Heart left ventricle (tissue), 16 donors: Measurements from ENCODE around the gene ARFRP1. TPM values are rescaled to one million over a fixed set of nuclear protein-coding genes. Genes with fewer than 3 reads are reported as not detected.
A peak's percentile ranks its signal among the peaks of the same experiment; 100 is the strongest.

Experiments used
- ATAC-seq, 4 donors: fragments of 200-7000 bp; cut with Tn5 transposase; one replicate each; pipeline ENCODE4 v1.9.1; 2020 to 2022; ENCODE audit warnings: moderate library complexity in 4 of 4, mild to moderate bottlenecking in 3 of 4, moderate number of reproducible peaks in 1 of 4
- DNase-seq, 5 donors: peaks; one replicate each; pipeline ENCODE4 v3.0.0-alpha.2; 2020
- H3K27ac ChIP-seq, 12 donors: fragments of 200-600 bp; sonication (generic) in 4 of 12; one replicate each; pipeline versions ENCODE4 v1.5.0 to v1.8.0; 2016 to 2022; ENCODE audit warnings: mild to moderate bottlenecking in 2 of 12
- H3K27me3 ChIP-seq, 9 donors: fragments of 200-600 bp; sonication (generic) in 2 of 9; one replicate each; pipeline versions ENCODE4 v1.5.1 to v1.8.0; 2016 to 2022; ENCODE audit warnings: mild to moderate bottlenecking in 3 of 9
- H3K36me3 ChIP-seq, 9 donors: fragments of 200-600 bp; sonication (generic) in 2 of 9; one replicate each; pipeline versions ENCODE4 v1.5.0 to v1.8.0; 2018 to 2022; ENCODE audit warnings: mild to moderate bottlenecking in 2 of 9
- H3K4me1 ChIP-seq, 12 donors: fragments of 200-600 bp; sonication (generic) in 4 of 12; one replicate each; pipeline versions ENCODE4 v1.5.0 to v1.8.0; 2016 to 2022; ENCODE audit warnings: mild to moderate bottlenecking in 3 of 12
- H3K4me3 ChIP-seq, 12 donors: fragments of 200-600 bp; sonication (generic) in 4 of 12; one replicate each; pipeline versions ENCODE4 v1.5.0 to v1.8.0; 2017 to 2022; ENCODE audit warnings: mild to moderate bottlenecking in 9 of 12, moderate library complexity in 4 of 12
- H3K9me3 ChIP-seq, 12 donors: fragments of 200-600 bp; sonication (generic) in 4 of 12; one replicate each; pipeline versions ENCODE4 v1.5.0 to v1.8.0; 2016 to 2022; ENCODE audit warnings: mild to moderate bottlenecking in 1 of 12
- POLR2A ChIP-seq, 2 donors: fragments of 450-650 bp; IDR thresholded peaks; one replicate each; pipeline ENCODE4 v1.6.1; 2017; ENCODE audit warnings: antibody characterized with exemption in 2 of 2, mild to moderate bottlenecking in 2 of 2, moderate library complexity in 2 of 2
- WGBS, 4 donors: extraction: QIAGEN DNeasy Blood & Tissue Kit in 2 of 4; methylation state at CpG; one replicate each; pipeline versions ENCODE4 v1.1.5 to v1.1.7; 2013 to 2018; 5-methylcytosine and 5-hydroxymethylcytosine counted together
- intact Hi-C, 10 donors: fragments of 100-400 bp; cut with DNase I; formaldehyde crosslinking; loops; one replicate each; pipeline versions ENCODE4 v1.11.1 to v1.14.2; 2022
- polyA plus RNA-seq, 2 donors: library from polyadenylated mRNA; stranded (reverse); fragments of 200-250 nt; gene quantifications; one replicate each; pipeline ENCODE4 v1.2.3, GENCODE V29; 2013
- total RNA-seq, 9 donors: library from RNA; depleted of rRNA in 2 of 9; stranded (reverse); fragments of >200 nt in 2 of 9; fragmentation: NEBNext Ultra II Directional in 3 of 9; extraction: Animal tissue kit (Norgen Biotek cat#: 25700) in 3 of 9; gene quantifications; one replicate each; pipeline versions ENCODE4 v1.1.0 to v1.2.4, GENCODE V29; 2016 to 2023
- TF ChIP-seq, protein P1 (sequence below), 12 donors: fragments of 200-600 bp; sonication (generic) in 4 of 12; IDR thresholded peaks; one replicate each; pipeline versions ENCODE4 v1.5.0 to v1.8.0; 2018 to 2022; ENCODE audit warnings: antibody characterized with exemption in 12 of 12, mild to moderate bottlenecking in 5 of 12
- donor health status: ischemic (EF 13 %, LVEDD 7.1; RV severe dilation, severe dysfunction).
- donor health status: healthy with polysubstance abuse.
- donor health status: DM: no; HTN: yes; CAD: no.
- donor health status: DM: no; HTN: no; CAD: no.
- donor health status: ischemic (EF 25% LVEDD 6.9; RV normal size, moderate dysfunction).
- donor health status: ischemic (EF 25% LVEDD 5.7; RV mildly dilated, moderate dysfunction).
- donor health status: healthy.
- donor health status: DM: yes; HTN: yes; CAD: no.
- donor health status: ischemic (EF 35%, LVEDD 5.7; RV mildly dilated, moderate dysfunction).
- donor health status: nonischemic (EF 11% LVEDD 7.7; RV severe dilation, severe dysfunction).
- donor health status: DM: yes; HTN: yes; CAD: no.
- donor health status: PGD.
- donor health status: ischemic (EF 29% LVEDD 5.4; RV normal size, mild dysfunction).
- donor health status: nonischemic (EF 23%, LVEDD 6.1; RV moderate dilation, normal function).

The ARFRP1 gene
- total and polyA plus RNA-seq, 11 donors, result 27.3 to 47.8 (median 35.9) TPM

GRCh38 chr20:63696306-63696627 lies 11.5 kb downstream of the ARFRP1 start:
- peak in 3 of 4 donors; percentile 5 to 13 (median 8) for ATAC-seq
- Histone ChIP-seq H3K36me3 (peaks cover 0 to 45% (median 20%) of the 10 kb centered on the region in 9 donors), H3K4me3 (peak overlapping the region in 7 of 12 donors; percentile 3 to 43 (median 26)), H3K4me1 (peaks cover 11 to 66% (median 38%) of the 10 kb centered on the region in 12 donors), H3K27me3 (no peaks in the 10 kb centered on the region), H3K9me3 (no peaks in the 10 kb centered on the region), H3K27ac (peak overlapping the region in 11 of 12 donors; percentile 11 to 89 (median 73))
- intact Hi-C loops, result loop anchor here in 1 of 10 donors (10.0 kb wide), 1 partner anchor 279 kb away; the partner anchor contains the start of gene SAMD10
- WGBS, 4 donors, result 32 to 65% (median 59%) methylated on average over 3 to 6 of the region's 6 CpGs
- DNase-seq, result peak in 2 of 5 donors; percentile 33 to 41
- TF ChIP-seq POLR2A (IDR thresholded peaks at IDR 0.05), result no peak
- TF ChIP-seq, protein P1, sequence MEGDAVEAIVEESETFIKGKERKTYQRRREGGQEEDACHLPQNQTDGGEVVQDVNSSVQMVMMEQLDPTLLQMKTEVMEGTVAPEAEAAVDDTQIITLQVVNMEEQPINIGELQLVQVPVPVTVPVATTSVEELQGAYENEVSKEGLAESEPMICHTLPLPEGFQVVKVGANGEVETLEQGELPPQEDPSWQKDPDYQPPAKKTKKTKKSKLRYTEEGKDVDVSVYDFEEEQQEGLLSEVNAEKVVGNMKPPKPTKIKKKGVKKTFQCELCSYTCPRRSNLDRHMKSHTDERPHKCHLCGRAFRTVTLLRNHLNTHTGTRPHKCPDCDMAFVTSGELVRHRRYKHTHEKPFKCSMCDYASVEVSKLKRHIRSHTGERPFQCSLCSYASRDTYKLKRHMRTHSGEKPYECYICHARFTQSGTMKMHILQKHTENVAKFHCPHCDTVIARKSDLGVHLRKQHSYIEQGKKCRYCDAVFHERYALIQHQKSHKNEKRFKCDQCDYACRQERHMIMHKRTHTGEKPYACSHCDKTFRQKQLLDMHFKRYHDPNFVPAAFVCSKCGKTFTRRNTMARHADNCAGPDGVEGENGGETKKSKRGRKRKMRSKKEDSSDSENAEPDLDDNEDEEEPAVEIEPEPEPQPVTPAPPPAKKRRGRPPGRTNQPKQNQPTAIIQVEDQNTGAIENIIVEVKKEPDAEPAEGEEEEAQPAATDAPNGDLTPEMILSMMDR (IDR thresholded peaks at IDR 0.05), result no peak

DNA sequence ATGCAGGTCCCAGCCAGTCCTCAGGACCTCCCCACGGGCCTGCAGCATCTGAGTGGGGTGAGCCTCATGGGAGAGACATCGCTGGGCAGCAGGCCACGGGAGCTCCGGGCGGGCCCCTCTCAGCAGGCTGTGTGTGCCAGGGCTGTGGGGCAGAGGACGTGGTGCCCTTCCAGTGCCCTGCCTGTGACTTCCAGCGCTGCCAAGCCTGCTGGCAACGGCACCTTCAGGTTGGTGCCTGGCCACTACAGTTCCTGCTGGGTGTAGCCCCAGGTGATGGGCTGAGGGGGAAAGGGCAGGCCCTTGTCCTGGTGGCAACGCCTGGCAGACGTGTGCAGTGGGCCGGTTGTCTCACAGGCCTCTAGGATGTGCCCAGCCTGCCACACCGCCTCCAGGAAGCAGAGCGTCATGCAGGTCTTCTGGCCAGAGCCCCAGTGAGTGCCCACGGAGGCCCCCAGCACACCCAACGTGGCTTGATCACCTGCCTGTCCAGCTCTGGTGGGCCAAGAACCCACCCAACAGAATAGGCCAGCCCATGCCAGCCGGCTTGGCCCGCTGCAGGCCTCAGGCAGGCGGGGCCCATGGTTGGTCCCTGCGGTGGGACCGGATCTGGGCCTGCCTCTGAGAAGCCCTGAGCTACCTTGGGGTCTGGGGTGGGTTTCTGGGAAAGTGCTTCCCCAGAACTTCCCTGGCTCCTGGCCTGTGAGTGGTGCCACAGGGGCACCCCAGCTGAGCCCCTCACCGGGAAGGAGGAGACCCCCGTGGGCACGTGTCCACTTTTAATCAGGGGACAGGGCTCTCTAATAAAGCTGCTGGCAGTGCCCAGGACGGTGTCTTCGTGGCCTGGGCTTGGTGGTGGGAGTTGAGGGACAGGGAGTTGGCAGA lies 12.1 kb downstream of the ARFRP1 start:
- Histone ChIP-seq H3K4me3 (no peak overlapping the region), H3K27ac (peak overlapping the region in 11 of 12 donors; percentile 11 to 89 (median 73)), H3K36me3 (peaks cover 0 to 45% (median 20%) of the 10 kb centered on the region in 9 donors), H3K4me1 (peaks cover 11 to 71% (median 38%) of the 10 kb centered on the region in 12 donors), H3K27me3 (no peaks in the 10 kb centered on the region), H3K9me3 (no peaks in the 10 kb centered on the region)
- DNase-seq, result peak; percentile 71 to 90 (median 82)
- intact Hi-C loops, result loop anchor here in 1 of 10 donors (10.0 kb wide), 1 partner anchor 279 kb away; the partner anchor contains the start of gene SAMD10
- WGBS, 4 donors, result 64 to 77% (median 73%) methylated on average over 15 to 25 of the region's 25 CpGs
- no peak for TF ChIP-seq POLR2A (IDR thresholded peaks at IDR 0.05)
- TF ChIP-seq, protein P1 (IDR thresholded peaks at IDR 0.05), result no peak
- ATAC-seq, result peak; percentile 61 to 82 (median 70)

- ATAC-seq, result no peak
- intact Hi-C loops, result loop anchor here in 1 of 10 donors (10.0 kb wide), 1 partner anchor 280 kb away; the partner anchor contains the start of gene SAMD10
- 83 to 92% (median 88%) methylated on average over 17 to 37 of the region's 37 CpGs for WGBS, 4 donors
- peaks cover 11 to 64% (median 37%) of the 10 kb centered on the region in 12 donors for H3K4me1 ChIP-seq
- H3K36me3 ChIP-seq, result peaks cover 0 to 41% (median 15%) of the 10 kb centered on the region in 9 donors
- peak overlapping the region in 7 of 12 donors; percentile 17 to 89 (median 78) for H3K27ac ChIP-seq
- H3K4me3 ChIP-seq, result no peak overlapping the region
- no peaks in the 10 kb centered on the region for H3K9me3 ChIP-seq
- TF ChIP-seq POLR2A (IDR thresholded peaks at IDR 0.05), result no peak
- TF ChIP-seq, protein P1 (IDR thresholded peaks at IDR 0.05), result no peak
- H3K27me3 ChIP-seq, result no peaks in the 10 kb centered on the region
- no peak for DNase-seq
Observed at GRCh38 chr20:63694584-63695423, 13.0 kb downstream of the ARFRP1 start.
